Measurements from ENCODE around the gene CKAP5. TPM values are rescaled to one million over a fixed set of nuclear protein-coding genes. Genes with fewer than 3 reads are reported as not detected.

CKAP5 gene
- total RNA-seq, 1 experiment from 2014 or later = 572 TPM

GRCh38 chr11:46731545-46731944 lies 114.5 kb downstream of the CKAP5 start:
- Histone ChIP-seq H3K27me3 (replicated peaks; ENCODE audit: insufficient read depth, low read depth, low read length, poor library complexity) (no peaks in the 10 kb centered on the region), H3K27ac (ENCODE audit: low read depth, low read length, poor library complexity, severe bottlenecking) (no peak overlapping the region), H3K4me3 (ENCODE audit: low read depth, low read length, poor library complexity, severe bottlenecking) (no peak overlapping the region), H3K36me3 (ENCODE audit: insufficient read depth, low read length, poor library complexity, severe bottlenecking) (no peaks in the 10 kb centered on the region), H3K4me1 (ENCODE audit: insufficient read depth, low read length, poor library complexity, severe bottlenecking) (no peaks in the 10 kb centered on the region), H3K9me3 (ENCODE audit: low read depth, low read length, poor library complexity, severe bottlenecking) (no peaks in the 10 kb centered on the region)
- no TSS peak for BruUV-seq (replicated peaks)
- CTCF ChIA-PET = no interaction called here
- TF ChIP-seq CTCF (conservative IDR thresholded peaks at IDR 0.05; ENCODE audit: low read depth, low read length) = no peak
- no peak for TF ChIP-seq EZH2 (IDR thresholded peaks at IDR 0.05; ENCODE audit: borderline replicate concordance, low read depth, low read length, poor library complexity, severe bottlenecking)
- POLR2A ChIA-PET (ENCODE audit: low non-redundant PET) = no interaction called here
- intact Hi-C loops (cut with micrococcal nuclease; ENCODE audit: unreplicated experiment) = no loop called here
- DNase-seq (ENCODE audit: low spot score) = no peak

- no peaks in the 10 kb centered on the region for H3K4me1 ChIP-seq (ENCODE audit: insufficient read depth, low read length, poor library complexity, severe bottlenecking)
- intact Hi-C loops (cut with micrococcal nuclease; ENCODE audit: unreplicated experiment) = loop anchor here (10.0 kb wide), 1 partner anchor 345 kb away; the partner anchor contains the start of gene MDK
- no peaks in the 10 kb centered on the region for H3K27me3 ChIP-seq (replicated peaks; ENCODE audit: insufficient read depth, low read depth, low read length, poor library complexity)
- ChIA-PET POLR2A (ENCODE audit: low non-redundant PET) (interaction anchor here (0.5 kb wide), 1 partner anchor 1271 kb away, joined by 12 read pairs; no protein-coding TSS in a partner anchor), CTCF (no interaction called here)
- H3K36me3 ChIP-seq (ENCODE audit: insufficient read depth, low read length, poor library complexity, severe bottlenecking) = no peaks in the 10 kb centered on the region
- no TSS peak for BruUV-seq (replicated peaks)
- H3K9me3 ChIP-seq (ENCODE audit: low read depth, low read length, poor library complexity, severe bottlenecking) = no peaks in the 10 kb centered on the region
- TF ChIP-seq CTCF (conservative IDR thresholded peaks at IDR 0.05; ENCODE audit: low read depth, low read length) (no peak), EZH2 (IDR thresholded peaks at IDR 0.05; ENCODE audit: borderline replicate concordance, low read depth, low read length, poor library complexity, severe bottlenecking) (no peak)
- H3K27ac ChIP-seq (ENCODE audit: low read depth, low read length, poor library complexity, severe bottlenecking) = no peak overlapping the region
- H3K4me3 ChIP-seq (ENCODE audit: low read depth, low read length, poor library complexity, severe bottlenecking) = no peak overlapping the region
- DNase-seq (ENCODE audit: low spot score) = no peak
These were observed 116.7 kb downstream of the CKAP5 start for GRCh38 chr11:46729110-46730027.

- DNase-seq (ENCODE audit: low spot score) = no peak
- CTCF ChIA-PET = no interaction called here
- no TSS peak for BruUV-seq (replicated peaks)
- no peak overlapping the region for H3K27ac ChIP-seq (ENCODE audit: low read depth, low read length, poor library complexity, severe bottlenecking)
- POLR2A ChIA-PET (ENCODE audit: low non-redundant PET) = no interaction called here
- H3K4me1 ChIP-seq (ENCODE audit: insufficient read depth, low read length, poor library complexity, severe bottlenecking) = no peaks in the 10 kb centered on the region
- no peaks in the 10 kb centered on the region for H3K9me3 ChIP-seq (ENCODE audit: low read depth, low read length, poor library complexity, severe bottlenecking)
- H3K4me3 ChIP-seq (ENCODE audit: low read depth, low read length, poor library complexity, severe bottlenecking) = no peak overlapping the region
- TF ChIP-seq EZH2 (IDR thresholded peaks at IDR 0.05; ENCODE audit: borderline replicate concordance, low read depth, low read length, poor library complexity, severe bottlenecking) (no peak), CTCF (conservative IDR thresholded peaks at IDR 0.05; ENCODE audit: low read depth, low read length) (no peak)
- intact Hi-C loops (cut with micrococcal nuclease; ENCODE audit: unreplicated experiment) = loop anchor here (10.0 kb wide), 1 partner anchor 344 kb away; the partner anchor contains the start of gene MDK
- no peaks in the 10 kb centered on the region for H3K27me3 ChIP-seq (replicated peaks; ENCODE audit: insufficient read depth, low read depth, low read length, poor library complexity)
- no peaks in the 10 kb centered on the region for H3K36me3 ChIP-seq (ENCODE audit: insufficient read depth, low read length, poor library complexity, severe bottlenecking)
These were observed 117.4 kb downstream of the CKAP5 start for GRCh38 chr11:46728659-46729040.
